Measurements from ENCODE around the gene NUDT19. TPM values are rescaled to one million over a fixed set of nuclear protein-coding genes. Genes with fewer than 3 reads are reported as not detected.

NUDT19 gene
- total RNA-seq, 1 donor from 2014 or later, result 6.2 TPM

DNA sequence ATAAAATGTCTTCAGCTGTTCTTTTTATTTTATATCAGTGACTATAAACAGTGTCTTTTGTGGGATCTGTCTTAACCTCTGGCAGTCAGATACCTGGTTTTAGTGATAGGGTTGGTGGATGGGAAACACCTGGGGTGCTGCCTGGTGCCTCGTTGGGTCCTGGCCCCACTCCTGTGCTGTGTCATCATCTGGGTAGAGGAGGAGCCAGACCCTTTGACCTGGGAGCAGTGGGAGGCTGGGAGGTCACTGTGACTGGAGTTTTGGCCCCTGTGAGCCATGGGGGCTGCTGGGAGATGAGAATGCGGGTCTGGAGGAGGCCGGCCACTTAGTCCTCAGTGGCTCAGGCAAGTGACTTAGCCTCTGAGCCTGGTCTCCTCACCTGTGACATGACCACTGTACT, 57.3 kb downstream of the NUDT19 start:
- H3K36me3 ChIP-seq, result no peaks in the 10 kb centered on the region
- H3K4me3 ChIP-seq, result no peak overlapping the region
- H3K27me3 ChIP-seq, result no peaks in the 10 kb centered on the region
- no peaks in the 10 kb centered on the region for H3K4me1 ChIP-seq
- no peak for DNase-seq (ENCODE audit: low spot score in 2 of 2)
- intact Hi-C loops (cut with DNase I), result no loop called here
- H3K9me3 ChIP-seq, result no peaks in the 10 kb centered on the region
- no peak overlapping the region for H3K27ac ChIP-seq
- TF ChIP-seq, protein P1, sequence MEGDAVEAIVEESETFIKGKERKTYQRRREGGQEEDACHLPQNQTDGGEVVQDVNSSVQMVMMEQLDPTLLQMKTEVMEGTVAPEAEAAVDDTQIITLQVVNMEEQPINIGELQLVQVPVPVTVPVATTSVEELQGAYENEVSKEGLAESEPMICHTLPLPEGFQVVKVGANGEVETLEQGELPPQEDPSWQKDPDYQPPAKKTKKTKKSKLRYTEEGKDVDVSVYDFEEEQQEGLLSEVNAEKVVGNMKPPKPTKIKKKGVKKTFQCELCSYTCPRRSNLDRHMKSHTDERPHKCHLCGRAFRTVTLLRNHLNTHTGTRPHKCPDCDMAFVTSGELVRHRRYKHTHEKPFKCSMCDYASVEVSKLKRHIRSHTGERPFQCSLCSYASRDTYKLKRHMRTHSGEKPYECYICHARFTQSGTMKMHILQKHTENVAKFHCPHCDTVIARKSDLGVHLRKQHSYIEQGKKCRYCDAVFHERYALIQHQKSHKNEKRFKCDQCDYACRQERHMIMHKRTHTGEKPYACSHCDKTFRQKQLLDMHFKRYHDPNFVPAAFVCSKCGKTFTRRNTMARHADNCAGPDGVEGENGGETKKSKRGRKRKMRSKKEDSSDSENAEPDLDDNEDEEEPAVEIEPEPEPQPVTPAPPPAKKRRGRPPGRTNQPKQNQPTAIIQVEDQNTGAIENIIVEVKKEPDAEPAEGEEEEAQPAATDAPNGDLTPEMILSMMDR (IDR thresholded peaks at IDR 0.05), result no peak

DNA sequence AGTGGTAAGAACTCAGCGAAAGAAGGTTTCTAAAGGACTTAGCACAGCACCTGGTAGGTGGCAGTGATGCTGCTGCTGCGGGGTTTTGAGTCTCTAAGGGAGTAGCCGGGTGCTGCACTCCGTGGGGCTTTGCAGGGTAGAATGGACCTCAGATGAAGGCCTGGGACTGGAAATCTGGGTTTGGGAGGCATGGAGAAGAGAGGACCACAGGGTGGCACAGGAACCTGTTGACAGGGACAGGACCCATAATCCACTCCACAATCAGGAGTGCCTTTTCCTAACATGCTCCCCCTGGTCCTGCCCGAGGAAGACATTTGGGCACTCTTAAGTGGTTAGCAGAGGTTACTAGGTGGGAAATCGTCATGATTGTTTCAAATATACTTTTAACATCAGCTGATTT, 57.7 kb downstream of the NUDT19 start:
- intact Hi-C loops (cut with DNase I), result no loop called here
- no peak for DNase-seq (ENCODE audit: low spot score in 2 of 2)
- Histone ChIP-seq H3K27me3 (no peaks in the 10 kb centered on the region), H3K36me3 (no peaks in the 10 kb centered on the region), H3K4me3 (no peak overlapping the region), H3K4me1 (no peaks in the 10 kb centered on the region), H3K27ac (no peak overlapping the region), H3K9me3 (no peaks in the 10 kb centered on the region)
- TF ChIP-seq, protein P1 (IDR thresholded peaks at IDR 0.05), result no peak

DNA sequence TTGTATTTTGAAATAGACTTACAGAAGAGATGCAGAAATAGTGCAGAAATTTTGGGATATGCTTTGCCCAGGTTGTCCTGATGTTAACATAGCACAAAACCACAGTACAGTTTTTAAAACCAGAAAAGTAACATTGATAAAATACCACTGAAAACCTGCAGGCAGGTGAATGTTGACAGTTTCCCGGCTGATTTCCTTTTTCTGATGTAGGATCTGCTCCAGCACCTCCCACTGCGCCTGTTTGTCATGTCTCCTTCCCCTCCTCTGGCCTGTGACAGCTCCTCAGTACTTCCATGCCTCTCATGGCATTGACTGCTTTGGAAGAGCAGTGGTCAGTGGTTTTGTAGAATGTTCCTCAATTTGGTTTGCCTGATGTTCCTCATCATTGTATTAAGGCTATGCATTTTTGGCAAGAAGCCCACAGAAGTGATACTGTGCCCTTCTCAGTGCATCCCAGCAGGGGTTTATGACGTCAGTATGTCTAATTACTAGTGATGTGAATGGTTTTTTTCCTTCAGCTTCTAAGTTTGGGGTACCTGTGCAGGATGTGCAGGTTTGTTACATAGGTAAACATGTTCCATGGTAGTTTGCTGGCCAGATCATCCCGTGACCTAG, 58.9 kb downstream of the NUDT19 start:
- Histone ChIP-seq H3K27ac (no peak overlapping the region), H3K9me3 (no peaks in the 10 kb centered on the region), H3K4me3 (no peak overlapping the region), H3K4me1 (no peaks in the 10 kb centered on the region), H3K36me3 (no peaks in the 10 kb centered on the region), H3K27me3 (no peaks in the 10 kb centered on the region)
- TF ChIP-seq, protein P1 (IDR thresholded peaks at IDR 0.05), result no peak
- DNase-seq (ENCODE audit: low spot score in 2 of 2), result no peak
- intact Hi-C loops (cut with DNase I), result no loop called here

DNA sequence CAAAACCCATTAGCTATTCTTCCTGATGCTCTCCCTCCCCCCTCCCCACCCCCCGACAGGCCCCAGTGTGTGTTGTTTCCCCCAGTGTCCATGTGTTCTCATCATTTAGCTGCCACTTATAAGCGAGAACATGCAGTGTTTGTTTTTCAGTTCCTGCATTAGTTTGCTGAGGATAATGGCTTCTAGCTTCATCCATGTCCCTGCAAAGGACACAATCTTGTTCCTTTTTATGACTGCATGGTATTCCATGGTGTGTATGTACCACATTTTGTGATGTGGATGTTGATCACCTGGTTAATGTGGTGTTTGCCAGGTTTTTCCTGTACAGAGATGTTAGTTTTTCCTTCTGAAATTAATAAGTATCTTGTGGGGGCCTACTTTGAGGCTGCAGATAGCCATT, 59.4 kb downstream of the NUDT19 start:
- no peaks in the 10 kb centered on the region for H3K27me3 ChIP-seq
- H3K4me1 ChIP-seq, result no peaks in the 10 kb centered on the region
- H3K27ac ChIP-seq, result no peak overlapping the region
- H3K36me3 ChIP-seq, result no peaks in the 10 kb centered on the region
- TF ChIP-seq, protein P1 (IDR thresholded peaks at IDR 0.05), result no peak
- H3K4me3 ChIP-seq, result no peak overlapping the region
- H3K9me3 ChIP-seq, result no peaks in the 10 kb centered on the region
- no peak for DNase-seq (ENCODE audit: low spot score in 2 of 2)
- intact Hi-C loops (cut with DNase I), result no loop called here

DNA sequence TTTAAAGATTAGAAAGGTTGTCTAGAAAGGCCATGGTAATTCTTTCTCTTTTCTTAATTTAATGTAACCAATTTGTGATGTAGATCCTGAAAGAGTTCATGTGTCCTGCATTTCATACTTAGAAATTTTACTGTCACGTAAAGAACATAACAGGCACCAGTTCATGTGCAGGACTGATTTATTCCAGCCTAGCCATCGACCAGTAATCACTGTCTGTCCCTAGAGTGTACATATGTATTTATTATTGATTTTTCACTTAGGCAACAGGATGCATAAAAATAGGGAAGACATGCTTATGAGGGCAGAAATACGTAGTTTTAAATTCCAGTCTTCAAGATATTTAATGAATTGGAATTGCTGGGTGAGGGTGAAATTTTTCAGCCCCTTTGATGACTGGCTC, 65.6 kb downstream of the NUDT19 start:
- Histone ChIP-seq H3K27me3 (no peaks in the 10 kb centered on the region), H3K9me3 (no peaks in the 10 kb centered on the region), H3K36me3 (no peaks in the 10 kb centered on the region), H3K27ac (no peak overlapping the region), H3K4me3 (no peak overlapping the region), H3K4me1 (no peaks in the 10 kb centered on the region)
- TF ChIP-seq, protein P1 (IDR thresholded peaks at IDR 0.05), result no peak
- DNase-seq (ENCODE audit: low spot score in 2 of 2), result no peak
- intact Hi-C loops (cut with DNase I), result no loop called here

Other genes with a start within 250 kb of the NUDT19 start
- 36.6 TPM for gene PDCD5, start 110.6 kb upstream of the NUDT19 start, total RNA-seq
- 17.3 TPM for gene ANKRD27, start 16.6 kb upstream of the NUDT19 start, total RNA-seq
- gene RGS9BP, start 16.0 kb upstream of the NUDT19 start, total RNA-seq, result not detected
- 0.11 TPM for gene TDRD12, start 27.9 kb downstream of the NUDT19 start, total RNA-seq
- gene SLC7A9, start 177.9 kb downstream of the NUDT19 start, total RNA-seq, result not detected